GM15510 (cell line): ENCODE measurements around the gene HS2ST1.

Experiments
- POLR2A ChIP-seq: IDR thresholded peaks from 3 replicates; pipeline ENCODE4 v1.6.1; 2011; ENCODE audit warnings: borderline replicate concordance; ENCODE audit not compliant: insufficient read length; ENCODE audit errors: extremely low read depth

Gene HS2ST1

DNA sequence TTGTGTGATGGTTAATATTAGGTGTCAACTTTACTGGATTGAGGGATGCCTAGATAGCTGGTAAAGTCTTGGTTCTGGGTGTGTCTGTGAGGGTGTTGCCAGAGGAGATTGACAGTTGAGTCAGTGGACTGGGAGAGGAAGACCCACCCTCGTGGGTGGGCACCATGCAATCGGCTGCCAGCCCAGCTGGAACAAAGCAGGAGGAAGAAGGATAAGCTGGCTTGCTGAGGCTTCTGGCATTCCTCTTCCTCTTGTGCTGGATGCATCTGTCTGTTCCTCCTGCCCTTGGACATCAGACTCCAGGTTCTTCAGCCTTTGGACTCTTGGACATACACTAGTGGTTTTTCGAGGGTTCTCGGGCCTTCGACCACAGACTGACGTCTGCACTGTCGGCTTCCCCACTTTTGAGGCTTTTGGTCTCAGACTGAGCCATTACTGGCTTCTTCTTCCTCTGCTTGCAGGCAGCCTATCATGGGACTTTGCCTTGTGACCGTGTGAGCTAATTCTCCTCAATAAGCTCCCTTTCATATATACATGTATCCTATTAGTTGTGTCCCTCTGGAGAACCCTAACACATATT lies 230.0 kb downstream of the HS2ST1 start:
- no peak for TF ChIP-seq POLR2A

DNA sequence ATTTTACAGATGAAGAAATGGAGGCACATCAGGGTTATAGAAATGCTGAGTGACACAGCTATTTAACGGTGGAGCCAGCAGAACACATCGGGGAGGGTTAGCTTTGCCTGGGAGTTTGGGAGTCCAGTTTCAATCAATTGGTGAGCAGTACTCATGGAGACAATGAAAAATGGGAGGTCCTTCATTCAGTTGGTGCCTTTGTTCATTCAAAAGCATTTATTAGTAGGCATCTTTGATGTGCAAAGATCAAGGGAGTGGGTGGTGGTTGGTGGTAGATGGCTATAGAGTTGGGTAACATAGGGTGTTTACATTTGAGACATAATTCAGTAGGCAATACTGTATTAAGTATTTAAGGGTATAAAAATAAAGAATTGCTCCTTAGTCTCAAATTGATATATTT lies 230.5 kb downstream of the HS2ST1 start:
- no peak for TF ChIP-seq POLR2A

DNA sequence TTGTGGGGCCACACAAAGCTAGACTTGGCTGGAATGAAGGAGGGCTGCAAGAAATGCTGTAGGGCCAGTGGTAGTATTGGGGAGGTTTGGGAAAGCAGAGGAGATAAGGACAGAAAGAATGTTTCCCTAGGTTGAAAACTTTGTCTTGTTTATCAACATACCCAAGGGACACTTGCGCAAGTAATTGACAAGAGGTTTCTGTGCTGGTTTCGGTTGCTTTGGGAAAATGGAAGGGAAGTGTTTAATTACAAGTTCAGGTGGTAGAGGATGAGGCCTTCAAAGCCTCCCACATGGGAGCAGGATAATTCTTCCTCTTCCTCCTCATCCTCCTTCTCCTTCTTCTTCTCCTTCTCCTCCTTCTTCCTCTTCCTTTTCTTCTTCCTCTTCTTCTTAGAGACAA lies 232.1 kb downstream of the HS2ST1 start:
- TF ChIP-seq POLR2A: no peak

DNA sequence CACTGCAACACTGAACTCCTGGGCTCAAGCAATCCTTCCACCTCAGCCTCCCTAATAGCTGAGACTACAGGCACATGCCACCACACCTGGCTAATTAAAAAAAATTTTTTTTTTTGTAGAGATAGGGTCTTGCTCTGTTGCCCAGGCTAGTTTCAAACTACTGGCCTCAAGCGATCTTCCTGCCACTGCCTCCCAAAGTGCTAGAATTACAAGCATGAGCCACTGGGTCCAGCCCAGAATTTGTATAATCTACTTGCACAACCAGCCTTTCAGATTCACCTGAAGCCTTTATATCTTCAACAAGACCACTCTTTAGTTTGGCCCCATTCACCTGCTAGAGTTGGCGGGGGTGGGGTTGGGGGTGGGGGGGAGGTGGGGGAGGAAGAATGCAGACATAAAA lies 232.6 kb downstream of the HS2ST1 start:
- no peak for TF ChIP-seq POLR2A

DNA sequence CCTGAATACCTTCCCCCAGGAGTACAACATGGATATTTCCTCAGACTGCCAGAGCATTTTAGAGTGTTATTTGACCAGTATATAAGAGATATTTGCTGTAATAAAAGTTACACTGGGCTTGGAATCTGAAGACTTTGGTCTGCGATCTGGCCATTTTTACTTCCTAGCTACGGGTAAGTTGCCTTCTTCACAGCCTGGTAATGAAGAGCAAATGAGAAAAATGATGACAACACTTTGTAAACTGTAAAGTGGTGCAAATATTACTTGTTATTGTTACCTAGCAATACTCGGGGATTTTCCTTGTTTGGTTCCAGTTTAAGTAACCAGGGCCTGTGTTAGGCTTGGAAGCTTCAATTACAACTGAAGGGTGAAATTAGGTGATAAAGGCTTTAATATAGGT lies 233.4 kb downstream of the HS2ST1 start:
- no peak for TF ChIP-seq POLR2A

DNA sequence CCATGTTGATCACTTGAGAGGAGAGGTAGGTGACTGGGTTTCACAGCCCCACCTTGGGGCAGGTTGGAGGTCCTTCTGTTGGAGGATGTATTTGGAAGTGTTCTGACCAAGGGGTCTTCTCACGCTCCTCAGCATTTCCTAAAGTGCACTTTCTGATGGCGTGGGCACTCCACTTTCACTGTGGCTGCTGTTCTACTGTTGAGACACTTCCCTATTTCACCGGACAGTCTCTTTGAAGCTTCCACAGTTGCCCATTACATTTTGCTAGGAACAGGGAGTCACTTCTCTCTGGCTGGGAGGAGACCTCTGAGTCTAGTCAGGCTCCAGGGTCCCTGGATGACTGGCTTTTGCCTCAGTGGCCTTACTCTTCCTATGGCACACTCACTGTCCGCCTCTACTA lies 234.2 kb downstream of the HS2ST1 start:
- no peak for TF ChIP-seq POLR2A

DNA sequence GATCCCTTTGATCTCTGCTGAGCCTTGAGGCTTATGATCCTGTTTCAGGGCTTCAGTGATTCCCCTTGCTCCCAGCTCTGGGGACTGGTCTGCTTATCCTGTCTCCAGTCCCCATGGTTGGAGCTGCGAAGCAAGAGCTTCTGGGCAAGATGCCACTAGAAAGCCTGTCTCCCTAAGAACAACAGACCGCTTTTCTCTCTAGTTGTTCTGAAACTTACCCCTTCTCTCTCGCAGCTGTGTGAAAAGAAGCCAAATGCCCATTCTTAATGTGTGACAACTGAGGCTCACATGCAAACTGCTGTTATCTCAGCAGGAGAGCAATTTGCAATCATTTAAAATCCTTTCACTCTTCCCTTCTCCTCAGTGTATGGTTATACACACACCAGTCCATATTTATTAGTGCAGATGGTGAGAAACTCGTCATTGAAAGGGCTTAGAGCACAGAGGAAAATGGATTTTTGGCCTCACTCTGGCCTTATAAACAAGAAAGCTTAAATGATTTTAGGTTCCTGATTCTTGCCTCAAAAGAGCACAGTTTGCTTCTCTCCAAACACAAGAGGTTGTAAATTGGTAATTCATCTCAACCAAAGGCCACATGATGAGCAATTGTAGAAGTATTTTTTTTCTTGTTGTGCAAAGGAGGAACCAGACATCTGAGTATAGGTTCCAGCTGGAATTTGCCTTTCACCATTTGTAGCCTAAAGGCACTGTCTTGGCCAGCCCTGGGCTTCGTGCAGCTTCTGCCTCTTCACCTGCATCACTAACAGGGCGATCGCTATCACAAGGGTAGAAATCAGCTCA lies 235.0 kb downstream of the HS2ST1 start:
- no peak for TF ChIP-seq POLR2A

DNA sequence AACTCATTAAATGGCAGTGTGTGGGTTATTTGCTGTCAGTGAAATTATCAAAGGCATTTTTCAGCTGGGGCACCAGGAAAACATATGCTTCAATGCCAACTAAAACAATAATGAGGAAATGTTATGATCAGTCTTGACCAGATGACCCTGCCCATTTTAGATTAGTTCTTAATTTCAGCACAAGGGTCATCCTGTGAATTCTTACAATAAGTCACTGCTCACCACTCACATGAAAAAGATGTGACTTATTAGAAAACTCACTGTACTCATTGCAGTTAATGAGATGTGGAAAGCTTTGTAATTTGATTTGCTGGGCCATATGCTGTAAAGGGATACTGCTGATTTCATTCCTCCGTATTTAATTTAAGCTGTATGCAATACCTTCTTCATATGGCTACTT lies 235.7 kb downstream of the HS2ST1 start:
- TF ChIP-seq POLR2A: no peak

DNA sequence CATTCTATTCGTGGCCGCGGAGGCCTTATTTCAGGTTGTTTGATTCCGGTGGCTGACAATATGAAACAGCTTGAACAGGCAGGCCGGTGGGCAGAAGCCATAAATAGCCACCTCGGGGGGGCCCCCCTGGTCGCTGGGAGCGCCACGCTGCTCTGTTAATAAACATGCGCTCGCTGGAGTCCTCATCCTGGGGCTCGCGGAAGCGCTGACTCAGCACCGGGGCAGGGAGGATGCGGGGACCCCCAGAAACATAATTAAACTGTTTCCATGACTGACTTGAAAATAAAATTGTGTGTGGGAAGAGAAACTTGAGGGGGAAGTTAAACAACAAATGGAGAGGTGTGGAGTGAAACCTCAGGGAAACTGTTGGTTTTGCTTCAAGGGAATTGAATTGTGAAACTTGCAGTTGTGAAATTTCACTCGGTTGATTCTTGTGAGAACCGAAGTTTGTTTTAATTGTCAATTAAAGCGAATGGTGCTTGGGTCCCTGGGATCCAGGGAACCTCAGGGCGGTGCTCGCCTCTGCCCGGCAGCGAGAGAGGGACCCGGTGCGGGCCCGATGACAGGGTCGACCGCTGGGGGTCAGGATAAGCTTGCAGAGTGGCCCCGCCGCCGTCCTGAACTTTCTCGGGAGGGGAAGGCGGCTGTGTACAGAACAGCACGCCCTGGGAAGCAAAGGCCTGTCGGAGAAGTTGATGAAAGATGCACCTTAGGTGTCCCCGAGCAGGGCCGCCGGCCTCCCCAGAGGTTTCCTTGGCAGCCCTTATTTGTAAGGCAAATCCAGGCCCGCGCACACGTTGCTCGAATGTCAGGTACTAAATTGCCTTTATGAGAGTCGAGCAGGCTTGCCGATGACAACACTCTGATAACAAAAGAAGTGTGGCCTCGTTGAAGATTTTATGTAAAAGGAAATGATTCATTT lies 237.3 kb downstream of the HS2ST1 start:
- no peak for TF ChIP-seq POLR2A

DNA sequence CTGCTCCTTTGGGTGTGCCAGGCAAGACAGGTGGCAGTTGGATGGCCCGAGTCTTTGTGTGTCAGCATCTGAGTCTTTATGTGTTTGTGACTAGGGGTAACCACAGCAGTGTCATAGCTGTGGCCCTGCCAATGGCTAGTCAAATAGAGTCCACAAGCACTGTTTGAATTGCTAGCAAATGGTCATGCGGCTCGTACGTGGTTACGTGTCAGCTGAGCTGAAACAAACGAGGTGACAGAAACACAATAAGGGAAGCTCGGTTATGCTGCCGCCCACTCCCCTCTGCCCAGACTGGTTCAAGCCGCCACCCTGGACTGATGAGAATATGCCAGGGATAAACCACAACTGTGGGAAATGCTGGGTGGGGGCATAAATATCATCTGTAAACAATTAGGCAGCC lies 239.9 kb downstream of the HS2ST1 start:
- TF ChIP-seq POLR2A: no peak

DNA sequence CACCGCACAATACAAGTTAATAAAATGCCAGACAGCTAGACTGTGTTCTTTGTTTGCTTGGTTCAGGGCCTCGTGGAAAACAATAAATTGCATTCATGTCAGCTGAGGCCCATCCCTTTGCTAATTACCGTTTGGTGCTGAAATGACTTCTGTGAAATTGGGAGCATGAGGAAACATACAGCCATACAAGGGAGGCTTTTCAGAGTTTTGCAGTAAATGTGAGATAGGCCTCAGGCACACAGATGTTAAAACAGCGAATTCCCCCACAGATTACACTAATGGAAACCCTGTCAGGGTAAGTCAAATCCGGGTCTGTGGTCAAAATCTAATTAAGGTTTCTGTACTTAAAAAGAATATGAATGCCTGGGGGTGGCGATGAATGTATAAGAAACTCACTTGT lies 240.7 kb downstream of the HS2ST1 start:
- no peak for TF ChIP-seq POLR2A

DNA sequence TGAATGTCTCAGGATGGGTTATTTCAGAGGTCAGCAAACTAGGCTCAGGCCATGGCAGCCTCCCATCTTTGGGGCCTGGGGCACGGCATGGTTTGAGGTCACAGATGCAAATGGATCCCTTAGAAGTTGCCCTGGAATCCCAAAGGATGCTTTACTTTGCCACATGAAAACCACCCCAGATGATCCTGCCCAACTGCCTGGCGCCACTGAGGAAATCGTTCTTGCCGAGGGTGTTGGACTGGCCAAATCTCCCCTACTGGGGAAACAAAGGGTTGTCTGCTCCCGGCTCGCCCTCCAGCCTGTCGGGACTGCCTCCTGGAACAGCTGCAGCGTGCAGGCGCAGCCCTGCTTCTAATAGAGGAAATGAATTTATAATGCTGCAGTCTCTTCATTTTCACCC lies 241.2 kb downstream of the HS2ST1 start:
- no peak for TF ChIP-seq POLR2A

DNA sequence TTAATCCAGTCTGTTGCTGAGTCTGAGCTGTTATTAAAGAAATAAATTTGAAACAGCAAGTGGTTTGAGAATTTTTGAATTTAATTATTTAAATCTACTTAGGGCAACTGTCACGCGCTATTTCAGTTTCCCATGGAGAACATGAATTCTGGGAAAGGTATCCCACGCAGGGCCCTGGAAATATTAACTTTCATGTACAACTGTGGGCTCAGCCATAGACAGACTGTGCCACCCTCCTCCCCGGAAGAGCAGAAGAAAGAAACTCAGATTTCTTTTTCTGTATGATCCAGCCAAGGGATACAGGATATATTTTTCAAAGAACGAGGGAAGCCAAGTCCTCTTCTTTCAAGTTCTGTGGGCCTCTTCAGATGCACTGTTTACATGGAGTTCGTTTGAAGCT lies 241.7 kb downstream of the HS2ST1 start:
- no peak for TF ChIP-seq POLR2A

DNA sequence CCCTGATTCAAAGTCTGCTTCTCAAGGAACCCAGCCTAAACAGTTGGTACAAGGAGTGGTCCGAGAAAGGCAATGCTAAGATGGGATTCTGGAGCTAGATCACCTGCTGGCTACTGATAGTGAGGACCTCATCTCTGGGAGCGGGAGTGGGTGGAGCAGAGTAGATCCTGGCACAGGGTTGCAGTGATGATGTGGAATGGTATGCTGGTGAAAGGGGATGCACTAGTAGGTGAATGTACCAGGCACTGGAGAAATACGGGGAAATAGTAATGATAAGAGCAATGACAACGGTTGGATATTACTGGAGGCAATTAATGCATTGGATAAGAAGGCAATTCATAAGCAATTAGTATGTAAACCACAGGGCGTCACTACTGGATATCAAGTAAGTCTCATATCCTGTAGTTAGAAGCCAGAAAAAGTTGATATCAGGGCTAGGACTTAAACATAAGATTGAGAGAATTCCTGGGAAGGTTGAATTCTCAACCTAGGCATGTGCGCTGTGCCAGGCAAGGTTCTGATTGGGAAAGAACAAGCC lies 245.0 kb downstream of the HS2ST1 start:
- TF ChIP-seq POLR2A: no peak
